Stimulated activated CD8-positive, alpha-beta memory T cell treated with anti-CD3 and anti-CD28 coated beads, Interleukin-12 subunit alpha, Interleukin-12 subunit beta, amount 100 ng/mL, for 4 hours (primary cell): ENCODE data around the gene HAL.

Experiments
- DNase-seq: peaks from one replicate; pipeline ENCODE4 v3.0.0-alpha.2; 2020; ENCODE audit warnings: low read depth

Gene HAL

DNA sequence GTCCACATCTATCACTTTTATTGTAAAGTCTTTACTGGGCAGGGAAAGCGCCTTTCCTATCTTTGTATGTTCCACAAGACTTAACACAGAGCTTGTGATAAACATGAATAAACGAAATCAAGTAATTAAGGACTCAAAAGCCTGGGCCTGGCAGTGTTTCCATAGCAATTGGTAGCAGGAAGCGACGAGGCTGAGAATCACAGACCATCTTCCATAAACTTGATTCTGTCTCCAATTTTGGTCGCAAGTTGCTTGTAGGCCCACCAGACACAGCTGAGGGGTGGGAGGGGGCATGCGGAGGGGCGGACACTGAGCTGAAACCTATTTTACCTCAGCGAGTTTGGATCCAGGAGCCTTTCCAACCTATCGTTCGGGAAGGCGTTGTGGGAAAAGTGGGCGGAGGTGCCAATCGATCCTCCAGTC is 54.0 kb downstream of the HAL start:
- DNase-seq, result no peak

DNA sequence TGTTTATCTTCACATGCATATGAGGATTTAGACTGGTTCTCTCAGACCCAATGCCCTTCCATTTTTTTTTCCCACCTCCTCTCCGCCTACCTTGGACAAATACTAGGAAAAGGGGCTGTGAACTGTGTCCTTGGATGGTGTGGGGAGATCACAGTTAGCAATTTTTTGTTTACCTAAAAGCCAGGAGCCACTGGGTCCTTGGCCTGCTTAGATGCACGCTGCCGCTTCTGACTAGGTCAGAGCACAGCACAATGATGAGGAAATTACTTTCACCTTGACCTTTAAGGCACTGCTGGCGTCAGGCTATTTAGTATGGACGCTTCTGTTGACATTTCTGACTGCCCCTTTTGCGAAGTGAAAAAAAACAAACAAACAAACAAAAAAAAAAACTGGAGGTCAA is 55.6 kb downstream of the HAL start:
- no peak for DNase-seq
